Urinary bladder (tissue), 4 donors: Measurements from ENCODE around the gene CTDSP1. TPM values are rescaled to one million over a fixed set of nuclear protein-coding genes. Genes with fewer than 3 reads are reported as not detected.

Experiments
- DNase-seq: peaks from one replicate; pipeline ENCODE4 v3.0.0-alpha.2; 2015; ENCODE audit errors: extremely low spot score
- H3K27ac ChIP-seq: one replicate; pipeline ENCODE4 v1.5.1; 2013; ENCODE audit warnings: low read depth, mild to moderate bottlenecking, moderate library complexity
- H3K36me3 ChIP-seq: one replicate; pipeline ENCODE4 v1.6.1; 2013; ENCODE audit warnings: mild to moderate bottlenecking, moderate library complexity; ENCODE audit not compliant: insufficient read depth
- H3K4me1 ChIP-seq: one replicate; pipeline ENCODE4 v1.6.1; 2013; ENCODE audit warnings: mild to moderate bottlenecking, moderate library complexity; ENCODE audit not compliant: insufficient read depth
- H3K4me3 ChIP-seq: one replicate; pipeline ENCODE4 v1.5.1; 2013; ENCODE audit warnings: low read depth, low read length
- WGBS: extraction: QIAGEN DNeasy Blood & Tissue Kit; methylation state at CpG from one replicate; pipeline ENCODE4 v1.1.7; 2013; 5-methylcytosine and 5-hydroxymethylcytosine counted together
- polyA plus RNA-seq: library from polyadenylated mRNA; stranded (reverse); fragments of 200-250 nt; gene quantifications from one replicate; pipeline ENCODE4 v1.2.3, GENCODE V29; 2013
- total RNA-seq: library from RNA; depleted of rRNA; stranded (reverse); fragments of >200 nt; gene quantifications from one replicate; pipeline ENCODE4 v1.2.3, GENCODE V29; 2014
- donor health status: healthy with polysubstance abuse.
- donor health status: healthy.

The CTDSP1 gene
- total and polyA plus RNA-seq, 2 donors, result 66.2 to 179 TPM

- WGBS, result 1% methylated on average over 94 of the region's 95 CpGs
- no peak for DNase-seq
- H3K27ac ChIP-seq, result peak overlapping the region; percentile 99
- no peaks in the 10 kb centered on the region for H3K36me3 ChIP-seq
- no peaks in the 10 kb centered on the region for H3K4me1 ChIP-seq
- peak overlapping the region; percentile 93 for H3K4me3 ChIP-seq
These were observed 954 bp upstream of the CTDSP1 start for GRCh38 chr2:218398437-218399390.

- WGBS, result 1% methylated on average over 63 of the region's 63 CpGs
- Histone ChIP-seq H3K36me3 (no peaks in the 10 kb centered on the region), H3K4me1 (no peaks in the 10 kb centered on the region), H3K4me3 (peak overlapping the region; percentile 93), H3K27ac (peak overlapping the region; percentile 96)
- no peak for DNase-seq
These were observed 680 bp downstream of the CTDSP1 start for GRCh38 chr2:218400167-218400929.

- DNase-seq, result no peak
- Histone ChIP-seq H3K27ac (peak overlapping the region; percentile 96), H3K36me3 (no peaks in the 10 kb centered on the region), H3K4me1 (no peaks in the 10 kb centered on the region), H3K4me3 (peak overlapping the region; percentile 93)
- WGBS, result 25% methylated on average over 24 of the region's 24 CpGs
These were observed 1.5 kb downstream of the CTDSP1 start for GRCh38 chr2:218400930-218401881.

GRCh38 chr2:218401890-218402289 is 2.2 kb downstream of the CTDSP1 start:
- no peaks in the 10 kb centered on the region for H3K4me1 ChIP-seq
- H3K4me3 ChIP-seq, result peak overlapping the region; percentile 93
- no peaks in the 10 kb centered on the region for H3K36me3 ChIP-seq
- DNase-seq, result no peak
- peak overlapping the region; percentile 4 for H3K27ac ChIP-seq
- 61% methylated on average over 9 of the region's 9 CpGs for WGBS

- Histone ChIP-seq H3K4me3 (no peak overlapping the region), H3K27ac (no peak overlapping the region)
- WGBS, result 53% methylated on average over 8 of the region's 8 CpGs
These were observed 2.8 kb downstream of the CTDSP1 start for GRCh38 chr2:218402491-218402901.

GRCh38 chr2:218402911-218403411 is 3.3 kb downstream of the CTDSP1 start:
- WGBS, result 83% methylated on average over 26 of the region's 26 CpGs
- no peak overlapping the region for H3K4me3 ChIP-seq
- H3K27ac ChIP-seq, result no peak overlapping the region
- H3K36me3 ChIP-seq, result no peaks in the 10 kb centered on the region
- no peak for DNase-seq
- no peaks in the 10 kb centered on the region for H3K4me1 ChIP-seq

More at GRCh38 chr2:218402491-218402901, 2.8 kb downstream of the CTDSP1 start:
- Histone ChIP-seq H3K4me1 (no peaks in the 10 kb centered on the region), H3K36me3 (no peaks in the 10 kb centered on the region)
- DNase-seq, result no peak

GRCh38 chr2:218403810-218404209 is 4.1 kb downstream of the CTDSP1 start:
- H3K36me3 ChIP-seq, result no peaks in the 10 kb centered on the region
- no peak overlapping the region for H3K4me3 ChIP-seq
- no peak overlapping the region for H3K27ac ChIP-seq
- DNase-seq, result no peak
- H3K4me1 ChIP-seq, result no peaks in the 10 kb centered on the region
- WGBS, result 79% methylated on average over 7 of the region's 7 CpGs

GRCh38 chr2:218404351-218405085 is 4.8 kb downstream of the CTDSP1 start:
- Histone ChIP-seq H3K36me3 (no peaks in the 10 kb centered on the region), H3K27ac (no peak overlapping the region), H3K4me1 (no peaks in the 10 kb centered on the region), H3K4me3 (no peak overlapping the region)
- DNase-seq, result no peak
- WGBS, result 59% methylated on average over 16 of the region's 16 CpGs

GRCh38 chr2:218405086-218405745 is 5.5 kb downstream of the CTDSP1 start:
- no peak overlapping the region for H3K4me3 ChIP-seq
- H3K36me3 ChIP-seq, result no peaks in the 10 kb centered on the region
- DNase-seq, result no peak
- WGBS, result 40% methylated on average over 8 of the region's 8 CpGs
- no peaks in the 10 kb centered on the region for H3K4me1 ChIP-seq
- peak overlapping the region; percentile 81 for H3K27ac ChIP-seq

- Histone ChIP-seq H3K4me3 (no peak overlapping the region), H3K36me3 (no peaks in the 10 kb centered on the region), H3K27ac (peak overlapping the region; percentile 81), H3K4me1 (no peaks in the 10 kb centered on the region)
- DNase-seq, result no peak
- WGBS, result 5% methylated on average over 15 of the region's 15 CpGs
These were observed 6.1 kb downstream of the CTDSP1 start for GRCh38 chr2:218405746-218406208.

GRCh38 chr2:218406209-218406948 is 6.7 kb downstream of the CTDSP1 start:
- Histone ChIP-seq H3K4me3 (peak overlapping the region; percentile 29), H3K27ac (peak overlapping the region; percentile 81), H3K4me1 (no peaks in the 10 kb centered on the region), H3K36me3 (no peaks in the 10 kb centered on the region)
- under 1% methylated on average over 56 of the region's 56 CpGs for WGBS
- DNase-seq, result peak; percentile 92
